MM.1S (cell line): ENCODE measurements around the gene ANXA2R.
A peak's percentile ranks its signal among the peaks of the same experiment; 100 is the strongest.

Experiments
- DNase-seq: peaks from one replicate; pipeline ENCODE4 v3.0.0-alpha.2; 2015
- H2AFZ ChIP-seq: fragments of 300-600 bp; sonication (generic); 2 replicates; pipeline ENCODE4 v1.6.0; 2016; ENCODE audit warnings: antibody characterized with exemption, low read length
- H3F3A ChIP-seq: fragments of 300-600 bp; sonication (generic); 2 replicates; pipeline ENCODE4 v1.6.1; 2016; ENCODE audit warnings: mild to moderate bottlenecking, antibody characterized with exemption, low read length, moderate library complexity, mixed read lengths; ENCODE audit not compliant: insufficient read depth
- H3K27ac ChIP-seq: fragments of 300-600 bp; sonication (generic); 2 replicates; pipeline ENCODE4 v1.5.1; 2016; ENCODE audit warnings: mild to moderate bottlenecking, low read length
- H3K27me3 ChIP-seq: fragments of 300-600 bp; sonication (generic); replicated peaks from 2 replicates; pipeline ENCODE4 v1.6.0; 2016; ENCODE audit warnings: low read length; ENCODE audit not compliant: insufficient read depth
- H3K36me3 ChIP-seq: fragments of 300-600 bp; sonication (generic); replicated peaks from 2 replicates; pipeline ENCODE4 v1.6.1; 2016; ENCODE audit warnings: mild to moderate bottlenecking, low read length, mixed read lengths; ENCODE audit not compliant: insufficient read depth
- H3K4me1 ChIP-seq: fragments of 300-600 bp; sonication (generic); 2 replicates; pipeline ENCODE4 v1.6.1; 2016; ENCODE audit warnings: low read length, mixed read lengths
- H3K4me2 ChIP-seq: fragments of 300-600 bp; sonication (generic); 2 replicates; pipeline ENCODE4 v1.6.0; 2016; ENCODE audit warnings: low read depth, low read length
- H3K4me3 ChIP-seq: fragments of 300-600 bp; sonication (generic); 2 replicates; pipeline ENCODE4 v1.5.1; 2016; ENCODE audit warnings: low read length, mixed read lengths
- H3K79me2 ChIP-seq: fragments of 300-600 bp; sonication (generic); 2 replicates; pipeline ENCODE4 v1.6.1; 2016; ENCODE audit warnings: mixed run types, low read length, mixed read lengths
- H3K9ac ChIP-seq: fragments of 300-600 bp; sonication (generic); 2 replicates; pipeline ENCODE4 v1.6.1; 2016; ENCODE audit warnings: low read length, mixed read lengths
- H3K9me2 ChIP-seq: fragments of 300-600 bp; sonication (generic); replicated peaks from 2 replicates; pipeline ENCODE4 v1.6.1; 2016; ENCODE audit warnings: mild to moderate bottlenecking, low read length, mixed read lengths; ENCODE audit not compliant: insufficient read depth
- H3K9me3 ChIP-seq: fragments of 300-600 bp; sonication (generic); replicated peaks from 2 replicates; pipeline ENCODE4 v1.6.1; 2016; ENCODE audit warnings: mild to moderate bottlenecking, low read length, mixed read lengths; ENCODE audit not compliant: insufficient read depth
- H4K20me1 ChIP-seq: fragments of 300-600 bp; sonication (generic); 2 replicates; pipeline ENCODE4 v1.6.1; 2016; ENCODE audit warnings: mild to moderate bottlenecking, low read length, moderate library complexity, mixed read lengths; ENCODE audit not compliant: insufficient read depth
- EZH2 ChIP-seq: fragments of 300-600 bp; sonication (generic); optimal IDR thresholded peaks from 2 replicates; pipeline ENCODE3; 2017; ENCODE audit warnings: low read depth, mild to moderate bottlenecking, antibody characterized with exemption, low read length, mixed read lengths
- EZH2phosphoT487 ChIP-seq: fragments of 300-600 bp; sonication (generic); IDR thresholded peaks from 2 replicates; pipeline ENCODE4 v1.6.1; 2018; ENCODE audit warnings: antibody characterized with exemption, low read length
- TF ChIP-seq, protein P1 (sequence below): fragments of 300-600 bp; sonication (generic); IDR thresholded peaks from 2 replicates; pipeline ENCODE4 v1.5.1; 2016; ENCODE audit warnings: antibody characterized with exemption, low read length, mixed read lengths

Gene ANXA2R

DNA sequence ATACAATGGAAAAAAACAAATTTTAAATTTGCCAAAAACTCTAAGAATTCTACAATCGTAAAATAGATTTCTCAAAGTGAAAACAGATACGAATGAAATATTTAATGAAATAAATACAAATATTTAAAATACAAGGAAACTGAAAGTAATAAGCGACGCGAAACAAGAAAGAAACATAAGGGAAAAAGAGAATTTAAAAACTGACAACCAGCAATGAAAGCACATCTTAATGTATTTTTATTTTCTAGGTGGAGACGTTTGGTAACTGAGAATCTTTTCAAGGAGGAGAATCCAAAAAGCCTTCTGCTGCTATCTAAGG, 1.0 kb downstream of the ANXA2R start:
- Histone ChIP-seq H3K27me3 (no peaks in the 10 kb centered on the region), H2AFZ (peak overlapping the region; percentile 40), H3K4me2 (peak overlapping the region; percentile 78), H3K79me2 (no peaks in the 10 kb centered on the region), H3K27ac (peak overlapping the region; percentile 96), H3K9me3 (no peaks in the 10 kb centered on the region), H3K4me3 (peak overlapping the region; percentile 69), H3K9me2 (no peaks in the 10 kb centered on the region), H3F3A (peaks cover 65% of the 10 kb centered on the region), H3K4me1 (peaks cover 9% of the 10 kb centered on the region), H4K20me1 (no peaks in the 10 kb centered on the region), H3K36me3 (no peaks in the 10 kb centered on the region), H3K9ac (peak overlapping the region; percentile 88)
- TF ChIP-seq, protein P1, sequence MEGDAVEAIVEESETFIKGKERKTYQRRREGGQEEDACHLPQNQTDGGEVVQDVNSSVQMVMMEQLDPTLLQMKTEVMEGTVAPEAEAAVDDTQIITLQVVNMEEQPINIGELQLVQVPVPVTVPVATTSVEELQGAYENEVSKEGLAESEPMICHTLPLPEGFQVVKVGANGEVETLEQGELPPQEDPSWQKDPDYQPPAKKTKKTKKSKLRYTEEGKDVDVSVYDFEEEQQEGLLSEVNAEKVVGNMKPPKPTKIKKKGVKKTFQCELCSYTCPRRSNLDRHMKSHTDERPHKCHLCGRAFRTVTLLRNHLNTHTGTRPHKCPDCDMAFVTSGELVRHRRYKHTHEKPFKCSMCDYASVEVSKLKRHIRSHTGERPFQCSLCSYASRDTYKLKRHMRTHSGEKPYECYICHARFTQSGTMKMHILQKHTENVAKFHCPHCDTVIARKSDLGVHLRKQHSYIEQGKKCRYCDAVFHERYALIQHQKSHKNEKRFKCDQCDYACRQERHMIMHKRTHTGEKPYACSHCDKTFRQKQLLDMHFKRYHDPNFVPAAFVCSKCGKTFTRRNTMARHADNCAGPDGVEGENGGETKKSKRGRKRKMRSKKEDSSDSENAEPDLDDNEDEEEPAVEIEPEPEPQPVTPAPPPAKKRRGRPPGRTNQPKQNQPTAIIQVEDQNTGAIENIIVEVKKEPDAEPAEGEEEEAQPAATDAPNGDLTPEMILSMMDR = no peak
- no peak for TF ChIP-seq EZH2phosphoT487
- TF ChIP-seq EZH2 = no peak
- DNase-seq = no peak

DNA sequence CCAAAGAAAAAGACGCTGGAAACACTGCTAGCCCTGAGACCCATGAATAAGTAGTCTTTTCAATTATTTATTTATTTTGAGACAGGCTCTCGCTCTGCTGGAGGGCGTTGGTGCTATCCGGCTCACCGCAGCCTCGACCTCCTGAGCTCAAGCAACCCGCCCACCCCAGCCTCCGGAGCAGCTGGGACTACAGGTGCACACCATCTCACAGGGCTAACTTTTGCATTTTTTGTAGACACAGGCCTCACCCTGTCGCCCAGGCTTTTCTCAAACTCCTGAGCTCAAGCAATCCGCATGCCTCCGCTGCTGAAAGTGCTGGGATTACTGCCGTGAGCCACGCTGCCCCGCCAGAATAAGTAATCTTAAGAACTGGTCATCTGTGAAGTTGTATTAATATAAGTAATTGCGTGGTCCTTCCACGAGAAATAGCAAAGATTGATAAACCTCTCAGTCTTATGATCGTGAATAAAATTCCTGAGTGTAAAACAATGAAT, 1.6 kb downstream of the ANXA2R start:
- no peak for TF ChIP-seq EZH2
- no peak for TF ChIP-seq EZH2phosphoT487
- TF ChIP-seq, protein P1 = no peak
- Histone ChIP-seq H3K36me3 (no peaks in the 10 kb centered on the region), H3F3A (peaks cover 65% of the 10 kb centered on the region), H2AFZ (peak overlapping the region; percentile 62), H4K20me1 (no peaks in the 10 kb centered on the region), H3K4me3 (peak overlapping the region; percentile 69), H3K9me2 (no peaks in the 10 kb centered on the region), H3K27ac (peak overlapping the region; percentile 87), H3K27me3 (no peaks in the 10 kb centered on the region), H3K79me2 (no peaks in the 10 kb centered on the region), H3K9me3 (no peaks in the 10 kb centered on the region), H3K4me2 (peak overlapping the region; percentile 78), H3K4me1 (peaks cover 9% of the 10 kb centered on the region), H3K9ac (peak overlapping the region; percentile 88; the same call in 1 of the 2 replicates)
- peak; percentile 79 for DNase-seq

DNA sequence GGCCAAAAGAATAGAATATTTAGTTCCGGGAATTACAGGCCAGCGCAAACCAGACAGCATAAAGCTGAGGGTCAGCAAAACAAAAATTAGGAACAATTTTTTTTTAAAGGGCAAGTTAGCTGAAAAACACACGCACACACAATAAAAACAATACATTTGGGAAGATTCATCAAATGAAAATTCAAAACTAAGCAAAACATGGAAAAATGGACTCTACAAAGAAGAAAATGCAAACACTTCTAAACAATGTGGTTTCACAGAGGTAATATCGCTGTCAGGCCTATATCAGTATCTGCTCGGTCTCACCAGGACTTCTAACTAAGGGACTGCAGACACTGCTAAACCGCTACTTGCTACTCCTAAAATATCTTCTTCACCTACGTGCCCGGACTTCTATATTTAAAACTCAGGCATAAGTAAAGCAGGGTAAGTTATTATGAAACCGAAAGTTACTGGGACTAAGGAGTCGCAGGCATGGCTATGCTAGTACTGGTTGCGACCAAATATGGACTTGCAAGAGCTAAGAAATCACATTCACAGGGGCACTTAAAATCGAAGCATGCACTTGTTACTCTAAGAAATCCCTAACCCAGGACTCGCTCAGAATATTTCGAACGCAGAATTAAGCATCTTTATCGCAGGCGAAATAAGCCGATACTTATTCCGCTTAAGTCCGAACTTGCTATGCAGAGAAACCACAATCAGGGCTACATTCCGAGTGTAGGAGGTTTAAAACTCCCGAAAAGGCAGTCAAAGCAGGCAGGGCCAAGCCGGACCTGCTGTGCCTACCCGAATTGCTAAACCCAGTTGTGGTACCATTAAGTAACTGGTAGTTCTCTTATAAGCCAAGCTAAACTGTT, 2.3 kb downstream of the ANXA2R start:
- DNase-seq = peak; percentile 92
- no peaks in the 10 kb centered on the region for H3K9me3 ChIP-seq
- no peaks in the 10 kb centered on the region for H3K79me2 ChIP-seq
- H3K27ac ChIP-seq = peak overlapping the region; percentile 87
- peak overlapping the region; percentile 62 for H2AFZ ChIP-seq
- peak overlapping the region; percentile 69 for H3K4me3 ChIP-seq
- H3K27me3 ChIP-seq = no peaks in the 10 kb centered on the region
- H3K9me2 ChIP-seq = no peaks in the 10 kb centered on the region
- no peaks in the 10 kb centered on the region for H3K36me3 ChIP-seq
- peak overlapping the region; percentile 78 for H3K4me2 ChIP-seq
- no peak for TF ChIP-seq EZH2
- TF ChIP-seq, protein P1 = no peak
- no peak for TF ChIP-seq EZH2phosphoT487
- H3K4me1 ChIP-seq = peaks cover 9% of the 10 kb centered on the region
- peaks cover 60% of the 10 kb centered on the region for H3F3A ChIP-seq
- no peaks in the 10 kb centered on the region for H4K20me1 ChIP-seq
- peak overlapping the region; percentile 88; the same call in 1 of the 2 replicates for H3K9ac ChIP-seq
